Stimulated activated CD8-positive, alpha-beta memory T cell treated with anti-CD3 and anti-CD28 coated beads, Interleukin-15, amount 100 ng/mL, for 24 hours (primary cell): ENCODE measurements around the gene EVC2.
"Not testable (repeated sequence)": the region's sequence is repeated elsewhere in the genome, so short reads cannot be mapped to it uniquely, and the experiment has no call there.

ENCODE experiments used
- DNase-seq: peaks from one replicate; pipeline ENCODE4 v3.0.0-alpha.2; 2020; ENCODE audit warnings: low read depth

The EVC2 gene

GRCh38 chr4:5629542-5629941 lies 78.8 kb downstream of the EVC2 start:
- DNase-seq: no peak

GRCh38 chr4:5626913-5627312 lies 81.4 kb downstream of the EVC2 start:
- DNase-seq: no peak

GRCh38 chr4:5622596-5622995 lies 85.8 kb downstream of the EVC2 start:
- no peak for DNase-seq

- no peak for DNase-seq
Measured at GRCh38 chr4:5619913-5620625, 88.3 kb downstream of the EVC2 start.

GRCh38 chr4:5618051-5618960 lies 90.1 kb downstream of the EVC2 start:
- DNase-seq: no peak

GRCh38 chr4:5616331-5616950 lies 91.9 kb downstream of the EVC2 start:
- DNase-seq: no peak

GRCh38 chr4:5615496-5616075 lies 92.8 kb downstream of the EVC2 start:
- no peak for DNase-seq

- DNase-seq: no peak
Measured at GRCh38 chr4:5611750-5612149, 96.6 kb downstream of the EVC2 start.

GRCh38 chr4:5609306-5610007 lies 98.9 kb downstream of the EVC2 start:
- no peak for DNase-seq

- DNase-seq: not testable (repeated sequence)
Measured at GRCh38 chr4:5593828-5594227, 114.5 kb downstream of the EVC2 start.

GRCh38 chr4:5592272-5592671 lies 116.1 kb downstream of the EVC2 start:
- no peak for DNase-seq

GRCh38 chr4:5589495-5589894 lies 118.9 kb downstream of the EVC2 start:
- DNase-seq: no peak

- no peak for DNase-seq
Measured at GRCh38 chr4:5588046-5588445, 120.3 kb downstream of the EVC2 start.

GRCh38 chr4:5575941-5576340 lies 132.4 kb downstream of the EVC2 start:
- DNase-seq: no peak

- DNase-seq: no peak
Measured at GRCh38 chr4:5574386-5574785, 134.0 kb downstream of the EVC2 start.

- DNase-seq: no peak
Measured at GRCh38 chr4:5573965-5574364, 134.4 kb downstream of the EVC2 start.

GRCh38 chr4:5572751-5573150 lies 135.6 kb downstream of the EVC2 start:
- no peak for DNase-seq

GRCh38 chr4:5572114-5572513 lies 136.2 kb downstream of the EVC2 start:
- DNase-seq: no peak

GRCh38 chr4:5571646-5572045 lies 136.7 kb downstream of the EVC2 start:
- no peak for DNase-seq

GRCh38 chr4:5569451-5569850 lies 138.9 kb downstream of the EVC2 start:
- DNase-seq: no peak

- DNase-seq: no peak
Measured at GRCh38 chr4:5568931-5569330, 139.4 kb downstream of the EVC2 start.

- no peak for DNase-seq
Measured at GRCh38 chr4:5568336-5568735, 140.0 kb downstream of the EVC2 start.
